Measurements from ENCODE around the gene JMJD4. TPM values are rescaled to one million over a fixed set of nuclear protein-coding genes. Genes with fewer than 3 reads are reported as not detected.

Gene JMJD4
- total and polyA plus RNA-seq, 9 of the 15 experiments (the other 6 are each of a cell fraction or from before 2014, with no cell fraction given): 1.4 to 42.6 (median 29.2) TPM

GRCh38 chr1:227762231-227762911 is 27.3 kb upstream of the JMJD4 start (continued):
- no peak for TF ChIP-seq RNF219 (CRISPR knock-in tag; IDR thresholded peaks at IDR 0.05)
- TF ChIP-seq ZNF280A (IDR thresholded peaks at IDR 0.05; ENCODE audit: low read depth, partially characterized antibody): no peak
- TF ChIP-seq TFE3 (CRISPR knock-in tag; IDR thresholded peaks at IDR 0.05): no peak
- TF ChIP-seq WHSC1 (IDR thresholded peaks at IDR 0.05; ENCODE audit: low read length): no peak
- no peak for TF ChIP-seq TGIF2 (CRISPR knock-in tag; IDR thresholded peaks at IDR 0.05)
- no peak for TF ChIP-seq TEAD2 (tag; IDR thresholded peaks at IDR 0.05)
- no peak for TF ChIP-seq JUNB (CRISPR knock-in tag; conservative IDR thresholded peaks at IDR 0.05)
- TF ChIP-seq ARID2 (IDR thresholded peaks at IDR 0.05): peak; percentile 77
- no peak for TF ChIP-seq ZNF407 (IDR thresholded peaks at IDR 0.05; ENCODE audit: low read depth)
- TF ChIP-seq ZNF384 (IDR thresholded peaks at IDR 0.05; ENCODE audit: low read depth, low read length): no peak
- TF ChIP-seq PCBP2 (IDR thresholded peaks at IDR 0.05; ENCODE audit: low read depth, low read length, poor library complexity, severe bottlenecking): no peak
- peak; percentile 98 for TF ChIP-seq SMC3 (conservative IDR thresholded peaks at IDR 0.05; ENCODE audit: insufficient read depth, low read depth, low read length)
- TF ChIP-seq NR4A1 (CRISPR knock-in tag; IDR thresholded peaks at IDR 0.05): no peak
- no peak for TF ChIP-seq NR4A1 (tag; IDR thresholded peaks at IDR 0.05)
